Hepatocyte (in vitro differentiated cells): Measurements from ENCODE around the gene MECR. TPM values are rescaled to one million over a fixed set of nuclear protein-coding genes. Genes with fewer than 3 reads are reported as not detected.
"Not testable (repeated sequence)": the region's sequence is repeated elsewhere in the genome, so short reads cannot be mapped to it uniquely, and the experiment has no call there.

ENCODE experiments used
- DNase-seq: peaks from one replicate; pipeline ENCODE4 v3.0.0-alpha.2; 2016; ENCODE audit warnings: low spot score
- H2AFZ ChIP-seq: fragments of 200-600 bp; sonication (generic); 2 replicates; pipeline ENCODE4 v1.6.0; 2016; ENCODE audit warnings: antibody characterized with exemption, mild to moderate bottlenecking
- H3K27ac ChIP-seq: fragments of 200-600 bp; sonication (generic); 2 replicates; pipeline ENCODE4 v1.5.1; 2016; ENCODE audit warnings: mild to moderate bottlenecking
- H3K27me3 ChIP-seq: fragments of 200-600 bp; sonication (generic); 2 replicates; pipeline ENCODE4 v1.6.1; 2016
- H3K36me3 ChIP-seq: fragments of 200-600 bp; sonication (generic); replicated peaks from 2 replicates; pipeline ENCODE4 v1.5.1; 2016; ENCODE audit warnings: low read depth; ENCODE audit not compliant: insufficient read depth
- H3K4me1 ChIP-seq: fragments of 200-600 bp; sonication (generic); 2 replicates; pipeline ENCODE4 v1.5.1; 2016; ENCODE audit warnings: mild to moderate bottlenecking, moderate library complexity; ENCODE audit not compliant: insufficient read depth
- H3K4me2 ChIP-seq: fragments of 200-600 bp; sonication (generic); 2 replicates; pipeline ENCODE4 v1.6.0; 2016
- H3K4me3 ChIP-seq: fragments of 200-600 bp; sonication (generic); 2 replicates; pipeline ENCODE4 v1.5.1; 2016; ENCODE audit warnings: mild to moderate bottlenecking
- H3K79me2 ChIP-seq: fragments of 200-600 bp; sonication (generic); 2 replicates; pipeline ENCODE4 v1.6.0; 2017; ENCODE audit warnings: mild to moderate bottlenecking
- H3K9me2 ChIP-seq: fragments of 200-600 bp; sonication (generic); replicated peaks from 2 replicates; pipeline ENCODE4 v1.6.0; 2017; ENCODE audit warnings: mild to moderate bottlenecking; ENCODE audit not compliant: insufficient read depth
- H3K9me3 ChIP-seq: fragments of 200-600 bp; sonication (generic); 2 replicates; pipeline ENCODE4 v1.5.1; 2016; ENCODE audit warnings: low read depth, mild to moderate bottlenecking
- H4K20me1 ChIP-seq: fragments of 200-600 bp; sonication (generic); 2 replicates; pipeline ENCODE4 v1.6.0; 2016; ENCODE audit warnings: mild to moderate bottlenecking; ENCODE audit not compliant: insufficient read depth, poor library complexity, severe bottlenecking
- EZH2 ChIP-seq: fragments of 200-600 bp; sonication (generic); IDR thresholded peaks from 2 replicates; pipeline ENCODE4 v1.6.1; 2016; ENCODE audit warnings: antibody characterized with exemption, mild to moderate bottlenecking, borderline replicate concordance
- EZH2phosphoT487 ChIP-seq: fragments of 200-600 bp; sonication (generic); IDR thresholded peaks from one replicate; pipeline ENCODE4 v1.6.1; 2018; ENCODE audit warnings: antibody characterized with exemption, mild to moderate bottlenecking, low read depth, moderate library complexity; ENCODE audit not compliant: unreplicated experiment, severe bottlenecking
- WGBS: methylation state at CpG from one replicate; pipeline ENCODE4 v1.1.6; 2016; ENCODE audit warnings: low lambda C conversion rate; ENCODE audit errors: missing lambda C conversion rate; 5-methylcytosine and 5-hydroxymethylcytosine counted together
- polyA plus RNA-seq: library from polyadenylated mRNA; unstranded; fragments of >200 nt; fragmentation: Nextera tagmentation; extraction: Ambion mirVana; gene quantifications from 2 replicates; pipeline ENCODE4 v1.2.1, GENCODE V29; 2016
- total RNA-seq: library from RNA; depleted of rRNA; stranded (reverse); fragments of >200 nt; gene quantifications from 2 replicates; pipeline ENCODE4 v1.2.3, GENCODE V29; 2014
- TF ChIP-seq, protein P1 (sequence below): fragments of 200-600 bp; sonication (generic); IDR thresholded peaks from 2 replicates; pipeline ENCODE4 v1.5.1; 2016; ENCODE audit warnings: antibody characterized with exemption, mild to moderate bottlenecking; ENCODE audit not compliant: poor library complexity

MECR gene
- total and polyA plus RNA-seq, 2 experiments from 2014 or later = 14.2 to 35.2 TPM

DNA sequence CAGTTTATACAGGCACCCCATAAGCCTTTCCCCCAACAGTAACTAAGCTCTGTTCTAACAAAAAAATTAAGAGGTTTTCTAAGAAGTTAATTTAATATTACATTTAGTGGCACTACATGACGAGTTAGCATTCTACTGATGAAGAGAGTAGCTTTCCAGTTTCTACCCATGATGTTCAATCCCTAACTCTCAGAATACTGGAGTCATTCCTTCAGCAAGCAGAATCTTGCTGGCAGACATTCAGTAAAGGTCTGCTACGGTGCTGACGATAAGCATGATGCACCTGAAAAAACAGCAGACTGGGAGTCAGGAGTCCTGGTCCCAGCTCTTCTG, 73.5 kb downstream of the MECR start:
- no peak overlapping the region for H3K4me3 ChIP-seq
- peak overlapping the region; percentile 94 for H3K27ac ChIP-seq
- 26% methylated on average over 3 of the region's 3 CpGs for WGBS
- H4K20me1 ChIP-seq = peaks cover 28% of the 10 kb centered on the region
- no peak overlapping the region for H2AFZ ChIP-seq
- H3K4me2 ChIP-seq = peak overlapping the region; percentile 42
- H3K9me3 ChIP-seq = no peaks in the 10 kb centered on the region
- no peaks in the 10 kb centered on the region for H3K9me2 ChIP-seq
- TF ChIP-seq, protein P1, sequence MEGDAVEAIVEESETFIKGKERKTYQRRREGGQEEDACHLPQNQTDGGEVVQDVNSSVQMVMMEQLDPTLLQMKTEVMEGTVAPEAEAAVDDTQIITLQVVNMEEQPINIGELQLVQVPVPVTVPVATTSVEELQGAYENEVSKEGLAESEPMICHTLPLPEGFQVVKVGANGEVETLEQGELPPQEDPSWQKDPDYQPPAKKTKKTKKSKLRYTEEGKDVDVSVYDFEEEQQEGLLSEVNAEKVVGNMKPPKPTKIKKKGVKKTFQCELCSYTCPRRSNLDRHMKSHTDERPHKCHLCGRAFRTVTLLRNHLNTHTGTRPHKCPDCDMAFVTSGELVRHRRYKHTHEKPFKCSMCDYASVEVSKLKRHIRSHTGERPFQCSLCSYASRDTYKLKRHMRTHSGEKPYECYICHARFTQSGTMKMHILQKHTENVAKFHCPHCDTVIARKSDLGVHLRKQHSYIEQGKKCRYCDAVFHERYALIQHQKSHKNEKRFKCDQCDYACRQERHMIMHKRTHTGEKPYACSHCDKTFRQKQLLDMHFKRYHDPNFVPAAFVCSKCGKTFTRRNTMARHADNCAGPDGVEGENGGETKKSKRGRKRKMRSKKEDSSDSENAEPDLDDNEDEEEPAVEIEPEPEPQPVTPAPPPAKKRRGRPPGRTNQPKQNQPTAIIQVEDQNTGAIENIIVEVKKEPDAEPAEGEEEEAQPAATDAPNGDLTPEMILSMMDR = no peak
- TF ChIP-seq EZH2 (no peak), EZH2phosphoT487 (no peak)
- no peaks in the 10 kb centered on the region for H3K27me3 ChIP-seq
- H3K36me3 ChIP-seq = peaks cover 9% of the 10 kb centered on the region
- peaks cover 33% of the 10 kb centered on the region for H3K4me1 ChIP-seq
- H3K79me2 ChIP-seq = peaks cover 84% of the 10 kb centered on the region
- DNase-seq = no peak

DNA sequence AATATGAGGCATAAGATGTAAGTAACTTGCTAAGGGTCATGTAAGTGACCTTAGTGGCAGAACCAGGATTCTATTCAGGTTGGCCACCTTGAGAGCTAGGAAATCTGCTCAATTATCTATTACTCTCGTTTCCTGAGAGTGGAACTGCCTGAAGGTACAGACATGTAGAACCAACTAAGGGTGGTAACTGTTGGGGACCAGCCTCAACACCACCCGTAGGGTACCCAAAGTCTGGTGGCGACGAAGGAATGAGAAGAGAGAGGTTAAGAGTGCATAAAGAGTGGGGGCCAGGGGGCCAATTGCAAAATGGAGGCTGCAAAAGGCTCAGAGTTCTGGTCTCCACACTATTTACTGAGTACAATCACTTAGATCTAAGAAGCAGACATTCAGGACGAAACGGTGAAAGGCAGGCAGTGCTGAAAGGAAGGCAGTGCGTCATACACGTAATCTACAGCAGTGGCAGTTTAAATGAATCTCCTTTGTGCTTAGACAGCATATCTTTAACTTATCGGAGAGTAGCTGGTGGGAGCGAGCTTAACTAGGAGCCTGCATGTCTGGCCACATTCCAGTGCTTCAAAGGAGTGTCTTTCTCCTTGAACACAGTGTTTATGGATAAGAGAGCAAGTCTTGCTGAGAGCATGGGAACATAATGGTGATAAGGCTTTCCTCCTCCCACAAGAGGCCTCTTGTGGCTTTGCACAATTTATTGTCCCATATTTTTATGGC, 74.0 kb downstream of the MECR start:
- H4K20me1 ChIP-seq = peaks cover 23% of the 10 kb centered on the region
- H3K4me2 ChIP-seq = peak overlapping the region; percentile 62
- TF ChIP-seq EZH2phosphoT487 = no peak
- TF ChIP-seq EZH2 = no peak
- TF ChIP-seq, protein P1 = no peak
- peaks cover 84% of the 10 kb centered on the region for H3K79me2 ChIP-seq
- no peaks in the 10 kb centered on the region for H3K9me2 ChIP-seq
- H2AFZ ChIP-seq = no peak overlapping the region
- no peaks in the 10 kb centered on the region for H3K9me3 ChIP-seq
- H3K4me3 ChIP-seq = no peak overlapping the region
- peak overlapping the region; percentile 94 for H3K27ac ChIP-seq
- WGBS = 7% methylated on average over 10 of the region's 10 CpGs
- no peaks in the 10 kb centered on the region for H3K27me3 ChIP-seq
- peaks cover 14% of the 10 kb centered on the region for H3K36me3 ChIP-seq
- DNase-seq = peak; percentile 87
- peaks cover 28% of the 10 kb centered on the region for H3K4me1 ChIP-seq

DNA sequence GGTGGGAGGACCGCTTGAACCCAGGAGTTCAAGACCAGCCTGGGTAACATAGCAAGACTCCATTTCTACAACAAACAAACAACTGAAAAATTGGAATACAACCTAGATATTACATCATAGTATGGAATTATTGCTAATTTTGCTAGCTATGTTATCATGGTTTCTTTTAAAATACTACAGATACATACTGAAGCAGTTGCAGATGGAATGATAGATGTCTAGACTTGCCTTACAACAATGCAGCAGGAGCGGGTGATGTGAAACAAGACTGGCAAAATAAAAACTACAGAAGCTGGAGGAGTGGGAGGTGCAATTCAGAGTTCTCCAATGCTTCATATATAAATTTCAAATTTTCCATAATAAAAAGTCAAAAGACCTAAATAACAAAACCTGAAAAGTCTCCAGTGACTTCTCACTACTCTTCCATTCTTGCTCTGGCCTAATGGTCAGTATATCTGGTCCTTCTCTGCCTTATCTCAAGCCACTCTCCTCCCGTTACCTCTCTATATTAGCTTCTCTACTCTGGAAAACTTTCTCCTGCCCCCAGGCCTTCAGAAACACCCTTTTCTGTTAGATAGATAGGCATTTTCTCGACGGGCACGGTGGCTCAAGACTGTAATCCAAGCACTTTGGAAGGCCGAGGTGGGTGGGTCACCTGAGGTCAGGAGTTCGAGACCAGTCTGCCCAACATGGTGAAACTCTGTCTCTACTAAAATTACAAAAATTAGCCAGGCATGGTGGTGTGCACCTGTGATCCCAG, 78.5 kb downstream of the MECR start:
- peaks cover 15% of the 10 kb centered on the region for H3K4me1 ChIP-seq
- H3K27ac ChIP-seq = no peak overlapping the region
- H3K4me2 ChIP-seq = no peak overlapping the region
- no peak overlapping the region for H2AFZ ChIP-seq
- H3K36me3 ChIP-seq = peaks cover 8% of the 10 kb centered on the region
- H3K27me3 ChIP-seq = no peaks in the 10 kb centered on the region
- H3K4me3 ChIP-seq = no peak overlapping the region
- no peaks in the 10 kb centered on the region for H3K9me3 ChIP-seq
- TF ChIP-seq EZH2 (no peak), EZH2phosphoT487 (no peak)
- TF ChIP-seq, protein P1 = no peak
- H3K79me2 ChIP-seq = peaks cover 70% of the 10 kb centered on the region
- H4K20me1 ChIP-seq = peaks cover 15% of the 10 kb centered on the region
- WGBS = 75% methylated on average over 8 of the region's 8 CpGs
- no peaks in the 10 kb centered on the region for H3K9me2 ChIP-seq
- no peak for DNase-seq

DNA sequence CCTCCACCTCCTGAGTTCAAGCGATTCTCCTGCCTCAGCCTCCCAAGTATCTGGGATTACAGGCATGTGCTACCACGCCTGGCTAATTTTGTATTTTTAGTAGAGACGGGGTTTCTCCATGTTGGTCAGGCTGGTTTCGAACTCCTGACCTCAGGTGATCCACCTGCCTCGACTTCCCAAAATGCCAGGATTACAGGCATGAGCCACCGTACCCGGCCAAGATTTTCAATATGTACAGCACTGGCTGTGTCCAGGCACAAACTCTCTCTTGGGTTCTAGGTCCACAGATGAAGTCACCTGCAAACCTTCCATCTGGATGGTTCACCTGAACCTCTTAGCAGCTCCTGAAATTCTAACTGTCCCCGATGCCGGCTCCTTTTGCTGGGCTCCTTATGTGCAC, 80.4 kb downstream of the MECR start:
- H3K9me2 ChIP-seq, H2AFZ ChIP-seq, H3K4me2 ChIP-seq, DNase-seq, H3K4me3 ChIP-seq, H3K27ac ChIP-seq, H3K27me3 ChIP-seq, H3K36me3 ChIP-seq, H3K9me3 ChIP-seq: not testable (repeated sequence)
- H4K20me1 ChIP-seq = peaks cover 12% of the 10 kb centered on the region
- peaks cover 12% of the 10 kb centered on the region for H3K4me1 ChIP-seq
- peaks cover 61% of the 10 kb centered on the region for H3K79me2 ChIP-seq
- 93% methylated on average over 9 of the region's 9 CpGs for WGBS
